Measurements from ENCODE around the gene TIMP4.

Gene TIMP4

DNA sequence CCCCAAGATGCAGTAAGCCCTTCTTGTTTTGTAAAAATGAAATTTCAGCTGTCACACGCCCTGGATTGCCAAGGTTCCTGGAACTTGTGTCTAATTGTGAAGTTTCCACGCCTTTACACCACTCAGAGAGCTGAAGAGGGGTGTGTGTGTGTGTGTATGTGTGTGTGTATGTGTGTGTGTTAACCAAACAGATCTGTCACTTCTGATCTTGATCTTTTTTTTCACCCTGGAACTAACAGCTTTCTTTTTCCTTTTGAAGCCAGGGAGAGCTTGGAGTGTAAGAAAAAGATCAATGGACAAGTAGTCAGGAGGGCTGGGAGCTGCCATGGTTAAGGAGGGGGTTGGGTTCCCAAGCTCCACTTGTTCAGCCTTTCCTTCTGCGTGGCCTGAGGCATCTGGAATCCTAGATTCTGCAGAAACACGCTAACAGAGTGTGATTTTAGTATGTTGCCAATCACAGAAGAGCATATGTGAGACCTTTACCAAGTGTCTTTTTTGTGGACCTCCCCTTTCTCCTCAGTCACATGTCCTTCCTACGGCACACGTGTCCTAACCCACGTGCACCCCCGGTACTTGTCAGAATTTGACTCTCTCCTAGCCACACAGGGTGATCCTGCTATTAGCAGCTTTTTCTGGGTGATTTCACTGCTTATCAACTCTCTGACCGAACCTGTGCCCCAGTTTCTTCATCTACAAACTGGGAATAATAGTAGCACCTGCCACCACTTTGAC, 11.5 kb downstream of the TIMP4 start:
- DNase-seq (ENCODE audit: low spot score): no peak

DNA sequence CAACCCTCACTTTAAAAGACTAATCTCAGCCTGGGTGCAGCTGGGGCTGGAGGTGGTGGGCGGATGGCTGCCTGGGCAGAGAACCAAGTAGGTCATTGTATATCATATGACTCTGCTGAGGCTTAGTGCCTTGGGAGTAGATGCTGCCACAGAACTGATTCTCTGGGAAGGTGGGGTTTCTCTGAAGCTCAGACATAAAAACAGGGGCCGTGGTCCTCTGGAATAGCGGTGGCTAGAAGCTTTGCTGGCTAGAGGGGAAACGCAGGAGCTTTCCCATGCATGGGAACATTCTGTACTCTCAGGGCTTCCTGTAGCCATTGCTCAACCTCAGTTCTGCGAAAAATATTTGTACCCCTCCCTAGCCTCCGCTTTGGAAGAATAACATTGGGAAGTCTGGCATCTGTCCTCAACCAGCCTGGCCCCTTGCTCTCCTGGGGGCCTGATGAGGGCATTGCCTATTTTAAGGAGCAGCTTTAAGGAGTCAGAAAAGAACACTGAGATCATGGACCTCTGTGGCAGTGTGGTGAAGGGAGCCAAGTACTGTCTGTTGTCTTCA, 14.7 kb downstream of the TIMP4 start:
- DNase-seq (ENCODE audit: low spot score): peak; percentile 67

DNA sequence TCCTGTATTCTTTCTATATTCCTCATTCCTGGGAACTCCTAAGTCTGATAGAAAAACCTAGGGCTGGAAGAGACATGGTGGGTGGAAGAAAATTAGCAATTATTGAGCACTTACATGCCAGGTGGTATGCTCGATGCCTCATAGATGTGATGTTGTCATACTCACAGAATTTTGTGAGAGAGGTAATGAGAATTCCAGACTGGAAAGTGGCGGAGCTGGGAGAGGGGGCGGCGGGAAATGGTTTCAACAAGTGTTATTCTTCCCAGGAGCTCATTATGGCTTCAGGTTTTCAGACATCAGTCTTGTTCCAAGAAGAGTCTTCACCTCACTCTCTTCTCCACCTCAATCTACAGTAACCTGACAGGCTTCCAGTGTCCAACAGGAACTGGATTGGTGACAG, 16.2 kb downstream of the TIMP4 start:
- DNase-seq (ENCODE audit: low spot score): no peak

DNA sequence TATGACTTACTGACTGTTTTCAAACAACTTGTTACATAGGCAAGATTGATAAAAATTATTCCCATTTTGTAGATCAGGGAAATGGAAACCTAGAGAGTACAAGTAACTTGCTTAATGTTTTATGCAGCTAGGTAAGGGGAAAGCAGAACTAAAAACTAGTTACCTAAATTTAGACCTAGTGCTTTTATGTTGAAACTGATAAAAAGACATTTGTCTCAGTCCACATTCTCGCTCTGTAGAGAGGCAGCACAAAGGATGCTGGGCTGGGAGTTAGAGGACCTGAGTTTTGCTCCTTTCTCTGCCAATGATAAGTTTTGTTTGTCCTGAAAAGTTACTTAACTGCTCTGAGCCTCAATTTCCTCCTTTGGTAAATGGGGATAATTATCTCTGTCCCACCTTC, 17.4 kb downstream of the TIMP4 start:
- no peak for DNase-seq (ENCODE audit: low spot score)

DNA sequence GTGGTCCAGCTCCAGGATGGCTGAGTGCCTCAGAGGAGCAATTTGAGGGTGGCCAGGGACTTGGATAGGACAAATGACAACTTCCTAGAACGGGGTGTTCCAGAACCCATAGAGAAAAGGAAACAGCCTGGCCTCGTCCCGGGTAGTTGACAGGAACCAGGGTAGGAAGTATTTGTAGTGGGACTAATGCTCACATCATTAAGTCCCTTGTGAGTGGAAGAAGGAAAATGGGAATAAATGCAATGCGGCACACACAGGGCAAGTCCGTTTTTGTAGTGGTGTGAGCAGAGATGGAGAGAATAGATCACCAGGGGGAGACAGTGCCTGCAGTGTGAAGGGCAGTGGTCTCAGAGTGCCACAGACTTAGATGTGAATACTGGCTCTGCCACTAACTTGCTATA, 19.6 kb downstream of the TIMP4 start:
- no peak for DNase-seq (ENCODE audit: low spot score)

DNA sequence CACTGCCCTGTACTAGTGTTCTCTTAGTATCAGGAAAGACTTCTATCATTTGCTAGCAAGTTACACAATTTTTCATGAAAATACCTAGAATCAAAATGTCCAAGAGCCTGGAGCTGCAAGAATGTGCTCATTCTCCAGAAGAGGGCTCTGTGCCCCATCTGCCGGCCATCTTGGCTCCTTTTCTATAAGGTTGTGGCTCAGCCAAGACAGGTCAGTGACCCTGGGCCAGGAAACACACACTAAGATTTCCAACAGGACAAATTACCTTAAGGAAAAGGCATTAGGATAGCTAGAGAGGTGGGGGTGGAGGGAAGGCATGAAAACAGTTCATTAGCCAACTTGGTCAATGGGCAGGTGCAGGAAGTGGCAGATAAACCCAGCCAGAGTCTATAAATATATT, 20.7 kb downstream of the TIMP4 start:
- peak; percentile 52 for DNase-seq (ENCODE audit: low spot score)

DNA sequence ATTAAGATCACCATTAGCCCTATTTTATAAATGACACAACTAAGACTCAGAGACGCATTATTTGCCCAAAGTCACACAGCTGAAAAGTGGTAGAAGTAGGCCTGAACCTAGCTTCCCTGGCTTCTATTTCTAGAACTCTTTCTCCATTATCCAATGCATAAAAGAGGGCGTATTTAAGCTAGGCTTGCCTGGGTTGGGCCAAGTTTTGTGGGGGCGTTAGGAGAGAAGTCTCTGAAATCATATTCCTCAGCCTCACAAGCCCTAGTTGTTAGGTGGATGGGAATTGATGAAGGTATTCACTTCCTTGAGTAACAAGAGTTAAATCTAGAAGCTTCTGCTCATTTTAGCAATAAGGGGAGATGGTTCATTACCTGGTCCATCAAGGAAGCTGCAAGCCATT, 22.3 kb downstream of the TIMP4 start:
- DNase-seq (ENCODE audit: low spot score): no peak

DNA sequence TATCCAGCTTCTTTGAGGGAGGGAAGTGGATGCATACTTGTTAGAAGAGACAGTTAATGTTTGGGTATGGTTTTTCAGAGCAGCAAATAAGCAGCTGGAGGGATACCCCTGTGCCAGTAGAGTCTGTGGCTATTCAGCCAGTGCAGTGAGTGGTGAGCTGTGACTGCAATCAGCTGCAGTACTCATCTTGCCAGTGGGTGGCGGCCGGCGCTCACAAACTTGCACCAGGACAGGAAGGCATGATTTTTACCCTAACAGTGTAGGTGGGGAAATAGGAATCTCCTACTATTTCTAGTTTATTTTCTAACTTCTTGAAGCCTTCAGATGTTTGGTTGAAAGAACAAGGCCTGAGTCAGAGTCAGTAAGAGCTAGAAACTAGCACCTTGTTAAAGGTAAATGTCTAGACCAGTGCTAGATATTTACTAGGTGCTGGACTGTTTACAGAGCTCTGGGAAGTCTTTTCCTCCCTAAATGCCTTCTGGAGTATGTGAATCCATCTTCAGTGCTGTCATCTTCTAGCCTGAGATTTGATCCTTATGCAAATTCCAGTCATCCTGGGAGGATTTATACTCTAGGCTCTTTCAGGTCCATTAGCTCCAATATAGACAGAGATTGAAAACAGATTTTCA, 23.6 kb downstream of the TIMP4 start:
- DNase-seq (ENCODE audit: low spot score): peak; percentile 77

DNA sequence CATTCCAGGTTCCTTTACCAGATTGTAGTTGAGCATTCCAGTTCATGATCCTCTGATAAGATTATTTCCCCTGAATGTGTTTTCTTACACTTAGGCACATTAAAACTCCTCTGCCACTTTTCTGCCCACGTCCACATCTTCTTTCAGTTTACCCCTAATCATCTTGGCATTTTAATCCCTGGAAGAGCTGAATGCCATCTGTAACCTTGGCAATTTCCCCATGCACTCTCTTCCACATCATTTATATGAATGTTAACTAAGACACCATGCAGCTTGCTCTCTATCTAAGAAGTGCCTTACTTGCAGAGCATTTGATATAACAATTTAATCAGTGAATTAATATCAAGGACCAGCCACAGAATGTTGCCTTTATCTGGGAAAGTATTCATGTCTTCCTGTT, 25.8 kb downstream of the TIMP4 start:
- DNase-seq (ENCODE audit: low spot score): peak; percentile 84

DNA sequence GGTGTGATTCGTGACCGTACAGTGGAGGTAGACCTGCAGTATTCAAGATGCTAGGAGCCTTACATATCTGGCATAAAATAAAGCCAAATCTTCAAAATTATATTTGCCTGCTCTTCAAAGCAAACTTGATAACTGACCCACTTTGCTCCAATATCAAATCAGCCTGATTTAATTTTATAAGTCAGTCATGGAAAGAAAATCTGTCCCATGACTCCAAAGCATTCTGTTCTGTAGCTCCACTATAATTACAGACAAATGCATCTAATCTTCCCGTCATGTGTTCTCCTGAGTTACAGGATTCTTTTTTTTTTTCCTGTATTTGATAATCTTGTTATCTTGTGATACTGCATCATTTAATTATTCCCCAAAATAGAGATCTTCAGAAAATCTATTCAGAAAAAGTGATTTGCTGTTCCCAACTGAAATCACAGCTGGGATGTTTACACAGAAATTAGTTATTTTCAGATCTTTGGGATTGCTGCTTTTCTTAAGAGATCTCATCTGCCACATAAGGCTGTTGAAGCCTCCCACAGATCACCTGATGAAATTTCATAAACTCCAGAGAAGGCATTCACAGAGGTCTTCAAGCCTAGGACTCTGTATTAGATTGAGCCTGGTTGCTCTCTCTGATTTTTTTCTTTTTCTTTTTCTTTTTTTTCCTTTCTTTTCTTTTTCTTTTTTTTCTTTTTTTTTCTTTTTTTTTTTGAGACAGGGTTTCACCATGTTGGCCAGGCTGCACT, 27.2 kb downstream of the TIMP4 start:
- DNase-seq (ENCODE audit: low spot score): peak; percentile 22

DNA sequence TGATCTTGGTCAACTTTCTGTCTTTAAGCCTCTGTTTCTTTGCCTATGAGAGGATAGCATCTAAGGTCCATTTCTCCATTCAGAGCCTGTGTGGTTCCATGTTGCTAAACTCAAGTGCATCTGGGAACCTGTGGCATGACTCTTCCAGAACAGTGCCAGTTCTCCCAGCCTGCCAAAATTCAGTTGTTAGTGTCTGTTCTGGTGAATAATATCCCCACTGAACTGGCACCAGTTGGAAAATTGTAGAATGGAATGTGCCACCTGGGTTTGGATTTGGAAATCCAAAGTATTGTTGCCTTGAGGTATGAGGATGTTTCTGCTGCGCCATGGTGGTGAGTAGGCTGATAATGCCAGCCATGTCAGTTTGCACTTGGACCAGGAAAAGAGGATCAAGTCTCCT, 31.3 kb downstream of the TIMP4 start:
- peak; percentile 65 for DNase-seq (ENCODE audit: low spot score)

DNA sequence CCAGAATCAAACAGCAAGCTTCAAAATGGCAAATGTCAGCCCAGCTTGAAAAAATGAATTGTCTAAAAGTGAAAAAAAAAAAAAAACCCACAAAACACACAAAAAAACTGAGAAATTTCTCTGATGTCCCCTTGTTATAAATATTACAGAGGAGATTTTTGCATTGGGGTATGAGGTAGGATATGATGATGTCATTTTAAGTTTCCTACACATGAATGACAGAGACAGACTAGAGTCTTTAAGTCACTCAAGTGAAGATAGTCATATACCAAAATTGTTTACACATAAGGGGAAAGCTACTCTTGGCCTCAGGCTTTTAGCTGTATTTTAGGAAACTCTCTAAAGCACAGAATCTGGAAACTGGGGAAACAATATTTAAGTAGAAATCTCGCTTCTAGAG, 32.9 kb downstream of the TIMP4 start:
- no peak for DNase-seq (ENCODE audit: low spot score)

DNA sequence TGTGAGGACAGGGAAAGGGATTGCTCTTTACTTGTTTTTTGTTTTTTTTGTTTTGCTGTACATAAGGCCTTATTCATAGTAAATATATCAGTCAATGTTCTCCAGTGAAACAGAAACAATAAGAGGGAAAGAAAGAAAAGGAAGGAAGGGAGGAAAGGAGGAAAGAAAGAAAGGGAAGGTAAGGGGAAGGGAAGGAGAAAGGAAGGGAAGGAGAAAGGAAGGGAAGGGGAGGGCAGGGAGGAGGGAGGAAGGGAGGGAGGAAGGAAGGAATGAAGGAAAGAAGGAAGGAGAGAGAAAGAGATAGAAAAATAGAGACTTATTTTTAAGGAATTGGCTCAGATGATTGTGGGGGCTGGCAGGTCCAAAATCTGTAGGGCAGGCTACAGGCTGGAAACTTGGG, 37.2 kb downstream of the TIMP4 start:
- no peak for DNase-seq (ENCODE audit: low spot score)

DNA sequence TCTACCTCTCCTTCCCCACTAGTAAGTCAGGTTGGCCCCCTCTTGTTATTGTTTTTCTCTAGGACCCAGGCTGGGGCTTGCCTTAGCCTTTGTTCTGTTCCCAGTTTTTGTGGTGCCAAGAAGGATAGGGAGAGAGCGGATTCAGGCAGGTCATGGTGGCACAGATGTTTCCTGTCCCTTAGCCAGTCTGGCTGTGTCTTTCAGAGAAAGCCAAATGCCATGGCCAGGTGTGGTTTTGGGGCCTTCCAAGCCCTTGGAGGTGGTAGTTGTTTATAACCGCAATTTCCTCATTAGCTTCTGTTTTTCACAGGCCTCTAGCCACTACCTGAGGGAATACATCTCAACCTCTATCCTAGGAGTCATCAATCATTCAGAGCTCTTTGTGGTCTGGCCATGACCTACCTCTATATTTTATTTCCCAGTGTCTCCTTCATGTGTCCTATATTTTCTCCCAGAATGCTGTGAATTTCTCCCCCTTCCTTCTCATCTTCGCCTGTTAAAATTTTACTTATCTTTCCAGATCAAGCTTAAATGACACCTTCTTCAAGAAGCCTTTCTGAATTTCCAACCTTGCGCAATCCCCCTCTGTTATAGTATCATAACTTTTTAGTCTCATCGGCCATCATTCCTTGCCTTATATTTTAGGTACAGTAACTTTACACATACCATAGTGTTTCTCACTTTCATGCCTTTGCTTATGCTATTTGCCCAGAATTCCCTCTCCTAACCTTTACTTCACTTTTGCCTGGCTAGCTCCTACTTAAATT, 38.2 kb downstream of the TIMP4 start:
- DNase-seq (ENCODE audit: low spot score): no peak

DNA sequence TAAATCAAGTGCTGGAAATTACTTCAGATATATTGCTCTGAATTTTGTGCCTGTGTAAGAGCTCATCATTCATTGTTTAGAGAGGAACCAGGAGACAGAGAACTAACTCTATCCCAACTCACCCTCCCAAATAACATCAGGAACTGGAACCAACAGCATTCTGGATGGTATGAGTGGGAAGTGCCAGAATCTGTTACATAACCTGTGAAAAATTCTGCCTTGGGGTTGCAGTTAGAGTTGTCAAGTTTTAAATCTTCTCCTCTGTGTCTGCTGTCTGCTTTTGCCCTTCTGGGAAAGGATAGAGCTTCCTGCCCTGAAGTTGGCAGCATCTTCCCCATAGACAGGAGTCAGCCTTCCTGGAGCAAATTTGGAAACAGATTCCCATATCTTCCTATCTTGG, 41.2 kb downstream of the TIMP4 start:
- DNase-seq (ENCODE audit: low spot score): no peak

DNA sequence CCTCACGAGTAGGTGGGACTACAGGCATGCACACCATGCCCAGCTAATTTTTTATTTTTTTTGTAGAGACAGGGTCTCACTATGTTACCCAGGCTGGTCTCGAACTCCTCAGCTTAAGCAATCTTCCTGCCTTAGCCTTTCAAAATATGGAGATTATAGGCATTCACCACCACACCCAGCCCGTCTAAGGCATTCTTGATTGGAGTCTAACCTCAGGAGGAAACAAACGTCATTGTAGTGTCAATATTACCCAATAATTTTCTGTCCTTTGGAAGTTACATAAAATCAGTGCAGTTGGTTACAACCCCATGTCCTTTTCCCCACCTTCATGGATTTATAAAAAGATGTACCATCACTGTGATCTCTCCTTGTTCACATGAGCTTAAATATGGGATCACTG, 41.8 kb downstream of the TIMP4 start:
- DNase-seq (ENCODE audit: low spot score): no peak

DNA sequence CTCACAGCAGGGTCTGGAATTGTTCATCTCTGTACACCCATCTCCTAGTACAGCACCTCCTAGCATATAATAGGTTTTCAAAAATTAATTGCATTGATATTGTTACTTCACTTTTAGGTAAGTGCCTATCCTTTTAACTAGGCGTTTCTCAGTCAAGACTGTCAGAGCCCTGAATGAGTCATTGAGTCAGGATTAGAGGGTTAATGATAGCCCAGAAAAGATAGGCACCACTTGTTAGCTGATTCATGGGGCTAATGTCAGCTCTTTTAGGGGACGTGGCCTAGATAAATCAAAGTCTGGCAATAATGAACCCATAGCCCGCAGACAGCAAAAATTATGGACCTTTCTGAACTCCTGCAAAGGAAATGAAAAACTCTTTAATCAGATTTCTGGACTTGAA, 42.9 kb downstream of the TIMP4 start:
- DNase-seq (ENCODE audit: low spot score): no peak

DNA sequence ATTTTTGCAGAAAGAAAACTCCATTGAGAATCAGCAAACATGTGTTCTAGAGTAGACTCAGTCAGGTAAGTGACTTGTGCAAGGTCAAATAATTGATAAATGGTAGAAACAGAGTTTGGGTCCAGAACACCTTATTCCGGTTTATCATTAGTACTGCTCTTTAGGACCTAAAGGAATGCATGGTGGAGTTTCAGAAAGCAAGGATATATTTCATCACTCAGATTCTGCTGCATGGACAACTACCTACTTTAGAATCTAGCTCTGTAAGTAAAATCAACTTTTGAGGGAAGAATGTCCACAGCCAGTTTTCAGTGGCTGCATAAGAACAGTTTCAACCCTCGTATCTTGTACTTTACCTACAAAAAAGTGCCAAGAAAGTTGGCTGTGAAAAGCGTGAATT, 43.6 kb downstream of the TIMP4 start:
- no peak for DNase-seq (ENCODE audit: low spot score)

DNA sequence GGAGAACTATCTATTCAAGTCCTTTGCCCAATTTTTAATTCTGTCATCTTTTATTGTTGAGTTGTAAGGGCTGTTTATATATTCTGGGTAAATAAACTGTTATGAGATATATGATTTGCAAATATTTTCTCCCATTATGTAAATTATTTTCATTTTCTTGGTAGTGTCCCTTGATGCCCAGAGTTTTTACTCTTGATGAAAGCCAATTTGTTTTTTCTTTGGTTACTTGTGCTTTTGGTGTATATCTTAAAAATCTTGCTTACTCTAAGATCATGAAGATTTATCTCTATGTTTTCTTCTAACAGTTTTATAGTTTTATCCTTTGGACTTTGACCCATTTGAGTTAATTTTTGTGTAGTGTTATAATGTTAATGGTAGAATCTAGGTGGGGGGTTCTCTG, 44.5 kb downstream of the TIMP4 start:
- no peak for DNase-seq (ENCODE audit: low spot score)

DNA sequence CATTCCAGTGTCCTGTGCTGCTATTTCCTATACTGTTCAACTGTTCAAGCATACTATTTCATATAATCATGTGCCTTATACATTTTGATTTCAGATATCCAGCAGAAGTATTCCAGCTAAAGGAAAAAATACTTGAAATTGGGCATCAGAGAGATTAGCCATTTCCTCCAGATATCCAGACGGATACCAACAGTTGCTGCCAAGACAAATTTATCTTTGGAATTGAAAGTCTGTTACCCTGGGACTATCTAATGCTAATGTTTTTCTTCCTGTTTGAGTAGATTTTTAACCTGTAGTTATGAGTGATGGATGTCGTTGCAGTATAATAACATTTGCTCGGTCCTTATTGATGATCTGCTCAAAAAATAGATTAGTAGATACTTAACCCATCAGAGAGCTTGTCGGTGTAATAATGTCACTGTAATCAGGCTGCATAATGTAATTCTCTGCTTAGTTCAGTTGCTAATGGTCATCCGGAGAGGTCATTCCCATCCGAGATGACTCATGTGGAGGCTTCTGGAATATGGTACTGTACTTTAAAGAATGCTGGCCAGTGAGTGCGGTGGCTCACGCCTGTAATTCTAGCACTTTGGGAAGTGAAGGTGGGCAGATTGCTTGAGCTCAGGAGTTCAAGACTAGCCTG, 51.5 kb downstream of the TIMP4 start:
- DNase-seq (ENCODE audit: low spot score): peak; percentile 69
